Endothelial cell (in vitro differentiated cells): Measurements from ENCODE around the gene ATP2B2. TPM values are rescaled to one million over a fixed set of nuclear protein-coding genes. Genes with fewer than 3 reads are reported as not detected.

Experiments
- DNase-seq: peaks from one replicate; pipeline ENCODE4 v3.0.0; 2021; ENCODE audit warnings: low spot score
- H3K27ac Mint-ChIP-seq: one replicate; pipeline ENCODE4 v1.8.0; 2021; ENCODE audit warnings: mixed read lengths, inconsistent platforms; ENCODE audit not compliant: unreplicated experiment
- H3K27me3 Mint-ChIP-seq: one replicate; pipeline ENCODE4 v1.8.0; 2021; ENCODE audit warnings: mild to moderate bottlenecking, moderate library complexity, mixed read lengths, inconsistent platforms; ENCODE audit not compliant: unreplicated experiment
- H3K36me3 Mint-ChIP-seq: one replicate; pipeline ENCODE4 v1.8.0; 2021; ENCODE audit warnings: mild to moderate bottlenecking, low read depth, mixed read lengths, inconsistent platforms; ENCODE audit not compliant: unreplicated experiment
- H3K4me1 Mint-ChIP-seq: one replicate; pipeline ENCODE4 v1.8.0; 2021; ENCODE audit warnings: mild to moderate bottlenecking, mixed read lengths, inconsistent platforms; ENCODE audit not compliant: unreplicated experiment
- H3K4me3 Mint-ChIP-seq: one replicate; pipeline ENCODE4 v1.8.0; 2021; ENCODE audit warnings: mild to moderate bottlenecking, mixed read lengths, inconsistent platforms; ENCODE audit not compliant: unreplicated experiment
- H3K9me3 Mint-ChIP-seq: one replicate; pipeline ENCODE4 v1.8.0; 2021; ENCODE audit warnings: mixed read lengths, inconsistent platforms; ENCODE audit not compliant: unreplicated experiment
- CTCF ChIP-seq: fragments of 200-600 bp; sonication (generic); IDR thresholded peaks from one replicate; pipeline ENCODE4 v1.5.0; 2021; ENCODE audit warnings: antibody characterized with exemption; ENCODE audit not compliant: unreplicated experiment
- total RNA-seq: library from RNA; stranded (reverse); fragmentation: NEBNext Ultra II Directional; extraction: Animal tissue kit (Norgen Biotek cat#: 25700); gene quantifications from one replicate; pipeline ENCODE4 v1.2.1, GENCODE V29; 2021; ENCODE audit not compliant: unreplicated experiment

ATP2B2 gene
- total RNA-seq, 1 donor from 2014 or later, result 1.7 TPM

GRCh38 chr3:10519236-10519635, 13.8 kb upstream of the ATP2B2 start:
- Mint-ChIP-seq H3K27me3 (peaks cover 7% of the 10 kb centered on the region), H3K9me3 (no peaks in the 10 kb centered on the region), H3K36me3 (no peaks in the 10 kb centered on the region)

GRCh38 chr3:10518506-10519150, 13.2 kb upstream of the ATP2B2 start:
- Mint-ChIP-seq H3K9me3 (no peaks in the 10 kb centered on the region), H3K4me3 (no peak overlapping the region), H3K27me3 (peaks cover 7% of the 10 kb centered on the region), H3K4me1 (no peaks in the 10 kb centered on the region), H3K27ac (no peak overlapping the region), H3K36me3 (no peaks in the 10 kb centered on the region)
- no peak for TF ChIP-seq CTCF
- no peak for DNase-seq

More at GRCh38 chr3:10519236-10519635, 13.8 kb upstream of the ATP2B2 start:
- H3K27ac Mint-ChIP-seq, result no peak overlapping the region
- H3K4me3 Mint-ChIP-seq, result no peak overlapping the region
- TF ChIP-seq CTCF, result no peak
- H3K4me1 Mint-ChIP-seq, result no peaks in the 10 kb centered on the region
- DNase-seq, result no peak

- Mint-ChIP-seq H3K4me1 (no peaks in the 10 kb centered on the region), H3K36me3 (no peaks in the 10 kb centered on the region), H3K27ac (no peak overlapping the region), H3K9me3 (no peaks in the 10 kb centered on the region), H3K27me3 (peaks cover 10% of the 10 kb centered on the region), H3K4me3 (no peak overlapping the region)
- TF ChIP-seq CTCF, result no peak
- DNase-seq, result no peak
Measured at GRCh38 chr3:10517627-10518026, 12.2 kb upstream of the ATP2B2 start.

GRCh38 chr3:10516544-10517452, 11.4 kb upstream of the ATP2B2 start:
- Mint-ChIP-seq H3K27me3 (peaks cover 6% of the 10 kb centered on the region), H3K36me3 (no peaks in the 10 kb centered on the region), H3K4me3 (no peak overlapping the region), H3K9me3 (no peaks in the 10 kb centered on the region), H3K4me1 (no peaks in the 10 kb centered on the region), H3K27ac (no peak overlapping the region)
- TF ChIP-seq CTCF, result no peak
- DNase-seq, result no peak
